HCT116 (cell line): ENCODE data around the gene RAB3IP.

Experiments
- CTCF ChIP-seq, 3 experiments: fragments of 200-600 bp in 1 of 3; sonication (generic) in 1 of 3; IDR thresholded peaks in 2 of 3; conservative IDR thresholded peaks in 1 of 3; 2 replicates each; pipeline ENCODE4 v1.5.1; 2012 to 2017; ENCODE audit warnings: low read depth in 2 of 3, low read length in 2 of 3, antibody characterized with exemption in 1 of 3, borderline replicate concordance in 1 of 3, control low read depth in 1 of 3, mild to moderate bottlenecking in 1 of 3, mixed read lengths in 1 of 3, mixed run types in 1 of 3, moderate library complexity in 1 of 3; ENCODE audit not compliant: insufficient read depth in 1 of 3
- EZH2 ChIP-seq: fragments of 200-600 bp; sonication (generic); IDR thresholded peaks from 2 replicates; pipeline ENCODE4 v1.6.1; 2017; ENCODE audit warnings: antibody characterized with exemption, mixed run types
- MAX ChIP-seq: IDR thresholded peaks from 2 replicates; pipeline ENCODE4 v1.6.1; 2012
- POLR2A ChIP-seq: IDR thresholded peaks from 2 replicates; pipeline ENCODE4 v1.7.0; 2011; ENCODE audit warnings: borderline replicate concordance; ENCODE audit not compliant: insufficient read depth, insufficient read length; ENCODE audit errors: extremely low read depth
- POLR2AphosphoS5 ChIP-seq: IDR thresholded peaks from 2 replicates; pipeline ENCODE4 v1.6.1; 2011; ENCODE audit warnings: mild to moderate bottlenecking, low read depth, low read length, moderate library complexity
- RAD21 ChIP-seq: IDR thresholded peaks from 2 replicates; pipeline ENCODE4 v1.6.1; 2012; ENCODE audit warnings: low read depth, mild to moderate bottlenecking
- YY1 ChIP-seq: IDR thresholded peaks from 2 replicates; pipeline ENCODE4 v1.6.1; 2011; ENCODE audit warnings: low read length, low read depth, moderate library complexity, mild to moderate bottlenecking; ENCODE audit not compliant: insufficient replicate concordance; ENCODE audit errors: extremely low read depth

GRCh38 chr12:69708649-69709048 lies 30.0 kb upstream of the RAB3IP start:
- TF ChIP-seq EZH2 = no peak
- TF ChIP-seq CTCF (IDR thresholded peaks at IDR 0.05 in 2 of 3, conservative IDR thresholded peaks at IDR 0.05 in 1 of 3; ENCODE audit: borderline replicate concordance in 1 of 3, insufficient read depth in 1 of 3, low read depth in 2 of 3, low read length in 2 of 3) = peak in 2 of 3 experiments; percentile 32 to 50; a peak in 3 of 6 replicates
- TF ChIP-seq MAX = no peak
- no peak for TF ChIP-seq POLR2A
- no peak for TF ChIP-seq RAD21
- TF ChIP-seq YY1 = no peak
- no peak for TF ChIP-seq POLR2AphosphoS5
